Globus pallidus (tissue), 1 donor: ENCODE measurements around the gene CRYGN.

ENCODE experiments used
- DNase-seq: peaks from one replicate; pipeline ENCODE4 v3.0.0-alpha.2; 2015; ENCODE audit warnings: low spot score

CRYGN gene

GRCh38 chr7:151439855-151440798 lies at the start of gene CRYGN:
CRYGN (minus strand) TSS chr7:151440141; CDS start chr7:151439917, 224 bp downstream.
- no peak for DNase-seq

- DNase-seq = no peak
Observed at GRCh38 chr7:151489498-151489897, 49.6 kb upstream of the CRYGN start.

GRCh38 chr7:151488096-151488495 lies 48.2 kb upstream of the CRYGN start:
- no peak for DNase-seq

- DNase-seq = no peak
Observed at GRCh38 chr7:151487228-151487627, 47.3 kb upstream of the CRYGN start.

GRCh38 chr7:151486074-151486473 lies 46.1 kb upstream of the CRYGN start:
- no peak for DNase-seq

- no peak for DNase-seq
Observed at GRCh38 chr7:151484971-151485707, 45.2 kb upstream of the CRYGN start.

- no peak for DNase-seq
Observed at GRCh38 chr7:151483711-151483983, 43.7 kb upstream of the CRYGN start.

- DNase-seq = no peak
Observed at GRCh38 chr7:151482883-151483710, 43.2 kb upstream of the CRYGN start.

- DNase-seq = no peak
Observed at GRCh38 chr7:151481650-151482505, 41.9 kb upstream of the CRYGN start.

GRCh38 chr7:151477867-151478266 lies 37.9 kb upstream of the CRYGN start:
- DNase-seq = no peak

GRCh38 chr7:151472644-151473380 lies 32.9 kb upstream of the CRYGN start:
- no peak for DNase-seq

- no peak for DNase-seq
Observed at GRCh38 chr7:151470711-151471110, 30.8 kb upstream of the CRYGN start.

- no peak for DNase-seq
Observed at GRCh38 chr7:151469281-151469680, 29.3 kb upstream of the CRYGN start.

- DNase-seq = no peak
Observed at GRCh38 chr7:151468217-151469018, 28.5 kb upstream of the CRYGN start.

GRCh38 chr7:151465169-151465568 lies 25.2 kb upstream of the CRYGN start:
- no peak for DNase-seq

- no peak for DNase-seq
Observed at GRCh38 chr7:151462306-151462779, 22.4 kb upstream of the CRYGN start.

GRCh38 chr7:151461942-151462230 lies 21.9 kb upstream of the CRYGN start:
- no peak for DNase-seq

GRCh38 chr7:151461096-151461941 lies 21.4 kb upstream of the CRYGN start:
- DNase-seq = no peak

GRCh38 chr7:151460474-151460855 lies 20.5 kb upstream of the CRYGN start:
- DNase-seq = no peak
